CD1c-positive myeloid dendritic cell (primary cell): Measurements from ENCODE around the gene STN1.
A peak's percentile ranks its signal among the peaks of the same experiment; 100 is the strongest.

Experiments used
- DNase-seq: peaks from one replicate; pipeline ENCODE4 v3.0.0-alpha.2; 2016; ENCODE audit errors: extremely low spot score

Gene STN1

GRCh38 chr10:103843854-103844570, 74.0 kb downstream of the STN1 start:
- DNase-seq: no peak

GRCh38 chr10:103843045-103843444, 74.9 kb downstream of the STN1 start:
- DNase-seq: no peak

GRCh38 chr10:103842605-103843004, 75.4 kb downstream of the STN1 start:
- no peak for DNase-seq

GRCh38 chr10:103841519-103841918, 76.5 kb downstream of the STN1 start:
- DNase-seq: no peak

GRCh38 chr10:103840740-103841070, 77.3 kb downstream of the STN1 start:
- no peak for DNase-seq

- DNase-seq: no peak
Observed at GRCh38 chr10:103839872-103840739, 77.9 kb downstream of the STN1 start.

GRCh38 chr10:103839519-103839871, 78.5 kb downstream of the STN1 start:
- no peak for DNase-seq

- DNase-seq: no peak
Observed at GRCh38 chr10:103838862-103839518, 79.0 kb downstream of the STN1 start.

GRCh38 chr10:103838070-103838395, 80.0 kb downstream of the STN1 start:
- no peak for DNase-seq

GRCh38 chr10:103837370-103838069, 80.5 kb downstream of the STN1 start:
- DNase-seq: no peak

GRCh38 chr10:103836861-103837260, 81.1 kb downstream of the STN1 start:
- DNase-seq: no peak

GRCh38 chr10:103836273-103836672, 81.7 kb downstream of the STN1 start:
- no peak for DNase-seq

GRCh38 chr10:103835096-103836050, 82.6 kb downstream of the STN1 start:
- DNase-seq: no peak

- no peak for DNase-seq
Observed at GRCh38 chr10:103834436-103835095, 83.4 kb downstream of the STN1 start.

GRCh38 chr10:103833731-103834365, 84.1 kb downstream of the STN1 start:
- peak; percentile 50 for DNase-seq

- no peak for DNase-seq
Observed at GRCh38 chr10:103832806-103833205, 85.2 kb downstream of the STN1 start.
